Caco-2 (cell line): ENCODE measurements around the gene CCL8. TPM values are rescaled to one million over a fixed set of nuclear protein-coding genes. Genes with fewer than 3 reads are reported as not detected.
A peak's percentile ranks its signal among the peaks of the same experiment; 100 is the strongest.

Source experiments
- BruUV-seq: library from RNA; stranded (reverse); fragments of 400-500 nt; replicated peaks from 2 replicates; lab custom pipeline; 2021; lab: Mats Ljungman, UMichigan
- CTCF ChIA-PET: fragments of 300-600 bp; sonication (Branson Sonifier 250); formaldehyde crosslinking; loops from one replicate; lab custom pipeline; 2022; ENCODE audit warnings: antibody characterized with exemption; lab: Charles Lee
- POLR2A ChIA-PET: fragments of 300-600 bp; sonication (Branson Sonifier 250); formaldehyde crosslinking; loops from one replicate; lab custom pipeline; 2022; ENCODE audit warnings: antibody characterized with exemption; lab: Charles Lee
- DNase-seq, 2 experiments: peaks; one replicate each; pipeline versions ENCODE4 v3.0.0 to v3.0.0-alpha.2; 2020 to 2022
- H3K27me3 ChIP-seq: replicated peaks from 2 replicates; pipeline ENCODE4 v1.6.0; 2011; ENCODE audit warnings: low read length; ENCODE audit not compliant: control insufficient read depth, insufficient read depth
- H3K36me3 ChIP-seq: 2 replicates; pipeline ENCODE4 v1.5.1; 2011; ENCODE audit warnings: low read length; ENCODE audit not compliant: control insufficient read depth, insufficient read depth
- H3K4me1 ChIP-seq: fragments of 250-450 bp; sonication (Bioruptor Pico); 2 replicates; pipeline ENCODE4 v1.5.1; 2020; ENCODE audit warnings: mild to moderate bottlenecking
- H3K4me3 ChIP-seq: 2 replicates; pipeline ENCODE4 v1.5.1; 2011; ENCODE audit warnings: low read depth, mild to moderate bottlenecking, control low read depth, low read length
- H3K9me3 ChIP-seq: fragments of 250-450 bp; sonication (Bioruptor Pico); 2 replicates; pipeline ENCODE4 v1.5.1; 2020; ENCODE audit warnings: mild to moderate bottlenecking, moderate library complexity
- H3K27ac Mint-ChIP-seq: one replicate; pipeline ENCODE4 v1.8.0; 2022; ENCODE audit warnings: mixed read lengths; ENCODE audit not compliant: unreplicated experiment
- H3K27me3 Mint-ChIP-seq: one replicate; pipeline ENCODE4 v1.8.0; 2022; ENCODE audit warnings: mixed read lengths; ENCODE audit not compliant: insufficient read depth, unreplicated experiment
- H3K36me3 Mint-ChIP-seq: one replicate; pipeline ENCODE4 v1.8.0; 2022; ENCODE audit warnings: mild to moderate bottlenecking, mixed read lengths; ENCODE audit not compliant: insufficient read depth, unreplicated experiment
- H3K4me1 Mint-ChIP-seq: one replicate; pipeline ENCODE4 v1.8.0; 2022; ENCODE audit warnings: low read depth, mixed read lengths; ENCODE audit not compliant: unreplicated experiment
- H3K4me3 Mint-ChIP-seq: one replicate; pipeline ENCODE4 v1.8.0; 2022; ENCODE audit warnings: mild to moderate bottlenecking, moderate library complexity, mixed read lengths; ENCODE audit not compliant: unreplicated experiment
- H3K9me3 Mint-ChIP-seq: one replicate; pipeline ENCODE4 v1.8.0; 2022; ENCODE audit warnings: mixed read lengths; ENCODE audit not compliant: unreplicated experiment
- CTCF ChIP-seq, 2 experiments: fragments of 200-600 bp in 1 of 2; IDR thresholded peaks; 1 replicate in 1 of 2; 2 replicates in 1 of 2; pipeline versions ENCODE4 v1.5.1 to v1.8.0; 2011 to 2022; ENCODE audit warnings: antibody characterized with exemption in 1 of 2, control low read depth in 1 of 2, inconsistent platforms in 1 of 2, low read depth in 1 of 2, low read length in 1 of 2, mild to moderate bottlenecking in 1 of 2, moderate library complexity in 1 of 2; ENCODE audit not compliant: insufficient read depth in 1 of 2, severe bottlenecking in 1 of 2, unreplicated experiment in 1 of 2
- intact Hi-C: fragments of 100-400 bp; cut with micrococcal nuclease; formaldehyde crosslinking; loops from one replicate; pipeline ENCODE4 v1.10.0; 2022; ENCODE audit not compliant: unreplicated experiment
- total RNA-seq: library from RNA; stranded (reverse); gene quantifications from 2 replicates; pipeline ENCODE4 v1.2.3, GENCODE V29; 2022

CCL8 gene
- total RNA-seq, 1 experiment from 2014 or later: not detected

- Histone ChIP-seq H3K36me3 (no peaks in the 10 kb centered on the region), H3K27me3 (no peaks in the 10 kb centered on the region; the same call in none of the 2 replicates), H3K4me3 (no peak overlapping the region), H3K9me3 (no peaks in the 10 kb centered on the region), H3K4me1 (no peaks in the 10 kb centered on the region)
- no peaks in the 10 kb centered on the region for H3K4me1 Mint-ChIP-seq
- intact Hi-C loops: no loop called here
- no peak overlapping the region for H3K27ac Mint-ChIP-seq
- no peaks in the 10 kb centered on the region for H3K36me3 Mint-ChIP-seq
- POLR2A ChIA-PET: no interaction called here
- DNase-seq: no peak
- CTCF ChIA-PET: interaction anchor here (0.6 to 1.3 kb wide), 2 partner anchors 56 to 877 kb away, joined by 4 to 6 read pairs; no protein-coding TSS in a partner anchor
- no peaks in the 10 kb centered on the region for H3K9me3 Mint-ChIP-seq
- no TSS peak for BruUV-seq
- no peaks in the 10 kb centered on the region for H3K27me3 Mint-ChIP-seq
- TF ChIP-seq CTCF (IDR thresholded peaks at IDR 0.05; ENCODE audit: insufficient read depth in 1 of 2, low read depth in 1 of 2, low read length in 1 of 2, severe bottlenecking in 1 of 2, unreplicated experiment in 1 of 2): no peak
- H3K4me3 Mint-ChIP-seq: no peak overlapping the region
Observed at GRCh38 chr17:34305061-34305460, 14.2 kb upstream of the CCL8 start.

DNA sequence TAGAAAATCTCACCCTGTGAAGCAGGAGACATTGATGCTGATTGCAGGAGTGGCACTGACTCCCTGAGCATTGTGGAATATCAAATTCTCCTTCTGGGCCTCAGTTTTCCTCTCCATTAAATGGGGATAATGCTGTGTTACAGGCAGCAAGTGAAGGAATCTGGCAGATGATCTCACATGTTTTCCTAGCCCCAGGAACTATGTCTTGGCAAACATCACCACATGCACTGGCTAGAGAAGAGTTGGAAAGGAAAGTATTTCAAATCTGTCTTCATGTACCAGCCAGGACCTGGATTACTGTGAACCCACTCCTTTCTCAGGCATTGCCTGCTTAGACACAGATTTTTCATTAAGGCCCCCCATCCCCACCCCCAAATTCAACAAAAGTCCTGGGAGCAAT is 13.6 kb upstream of the CCL8 start:
- POLR2A ChIA-PET: no interaction called here
- intact Hi-C loops: loop anchor here (2.0 kb wide), 1 partner anchor 105 kb away; no protein-coding TSS in a partner anchor
- no peak overlapping the region for H3K4me3 Mint-ChIP-seq

DNA sequence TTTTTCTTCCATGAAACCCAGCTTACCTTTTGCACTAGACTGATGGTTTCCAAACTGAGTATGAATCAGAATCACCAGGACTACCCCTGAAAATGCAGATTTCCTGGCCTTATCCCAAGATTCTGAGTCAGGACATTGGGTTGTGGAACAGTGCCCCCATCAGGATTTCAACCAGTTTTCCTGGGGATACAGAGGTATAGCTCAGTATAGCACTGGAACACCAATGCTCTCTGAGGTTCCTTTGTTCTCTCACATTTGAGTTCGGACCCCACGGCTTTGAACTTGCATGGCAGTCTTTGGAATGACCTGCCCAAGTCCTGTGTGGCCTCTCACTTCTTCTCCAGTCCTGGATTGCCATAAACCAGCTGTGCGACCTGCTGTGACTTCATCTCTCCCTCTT is 12.8 kb upstream of the CCL8 start:
- CTCF ChIA-PET: interaction anchor here (1.2 to 1.7 kb wide), 2 partner anchors 55 to 106 kb away, joined by 5 to 14 read pairs; no protein-coding TSS in a partner anchor
- Histone ChIP-seq H3K4me3 (no peak overlapping the region), H3K27me3 (no peaks in the 10 kb centered on the region; the same call in none of the 2 replicates), H3K36me3 (no peaks in the 10 kb centered on the region), H3K4me1 (no peaks in the 10 kb centered on the region), H3K9me3 (no peaks in the 10 kb centered on the region)
- no peaks in the 10 kb centered on the region for H3K4me1 Mint-ChIP-seq
- H3K9me3 Mint-ChIP-seq: no peaks in the 10 kb centered on the region
- intact Hi-C loops: loop anchor here (2.0 kb wide), 1 partner anchor 106 kb away; no protein-coding TSS in a partner anchor
- peak in 1 of 2 experiments; percentile 2 for TF ChIP-seq CTCF (IDR thresholded peaks at IDR 0.05; ENCODE audit: insufficient read depth in 1 of 2, low read depth in 1 of 2, low read length in 1 of 2, severe bottlenecking in 1 of 2, unreplicated experiment in 1 of 2)
- DNase-seq: peak in 1 of 2 experiments; percentile 5
- H3K36me3 Mint-ChIP-seq: no peaks in the 10 kb centered on the region
- no peak overlapping the region for H3K4me3 Mint-ChIP-seq
- POLR2A ChIA-PET: no interaction called here
- H3K27ac Mint-ChIP-seq: no peak overlapping the region
- BruUV-seq: no TSS peak
- H3K27me3 Mint-ChIP-seq: no peaks in the 10 kb centered on the region

More for the DNA sequence above, 13.6 kb upstream of the CCL8 start:
- Histone ChIP-seq H3K4me3 (no peak overlapping the region), H3K36me3 (no peaks in the 10 kb centered on the region), H3K9me3 (no peaks in the 10 kb centered on the region), H3K27me3 (no peaks in the 10 kb centered on the region; the same call in none of the 2 replicates), H3K4me1 (no peaks in the 10 kb centered on the region)
- CTCF ChIA-PET: interaction anchor here (1.2 to 1.7 kb wide), 3 partner anchors 56 to 105 kb away, joined by 4 to 14 read pairs (median 5); no protein-coding TSS in a partner anchor
- no peak for DNase-seq
- TF ChIP-seq CTCF (IDR thresholded peaks at IDR 0.05; ENCODE audit: insufficient read depth in 1 of 2, low read depth in 1 of 2, low read length in 1 of 2, severe bottlenecking in 1 of 2, unreplicated experiment in 1 of 2): no peak
- no peaks in the 10 kb centered on the region for H3K9me3 Mint-ChIP-seq
- no peaks in the 10 kb centered on the region for H3K27me3 Mint-ChIP-seq
- H3K27ac Mint-ChIP-seq: no peak overlapping the region
- no TSS peak for BruUV-seq
- H3K36me3 Mint-ChIP-seq: no peaks in the 10 kb centered on the region
- H3K4me1 Mint-ChIP-seq: no peaks in the 10 kb centered on the region
